SK-N-SH treated with all-trans-retinoic acid at 6 μM for 48 hours (cell line): ENCODE results near the gene CT45A7.
"Not testable (repeated sequence)": the region's sequence is repeated elsewhere in the genome, so short reads cannot be mapped to it uniquely, and the experiment has no call there.

Experiments used
- ARNTL ChIP-seq: fragments of 450-650 bp; formaldehyde crosslinking; IDR thresholded peaks from 2 replicates; pipeline ENCODE4 v1.5.0; 2020; ENCODE audit warnings: low read depth, mild to moderate bottlenecking, moderate library complexity, borderline replicate concordance
- GLIS3 ChIP-seq: fragments of 250-450 bp; sonication (Bioruptor Pico); IDR thresholded peaks from 2 replicates; pipeline ENCODE4 v1.5.0; 2020; ENCODE audit warnings: mild to moderate bottlenecking, moderate library complexity
- RARB ChIP-seq: fragments of 250-450 bp; sonication (Bioruptor Pico); IDR thresholded peaks from 2 replicates; pipeline ENCODE4 v1.8.0; 2021; ENCODE audit warnings: mild to moderate bottlenecking, moderate library complexity
- SNAI2 ChIP-seq: fragments of 250-450 bp; sonication (Bioruptor Pico); IDR thresholded peaks from 2 replicates; pipeline ENCODE4 v1.5.0; 2020; ENCODE audit warnings: mild to moderate bottlenecking, moderate library complexity
- TCF4 ChIP-seq: fragments of 250-450 bp; sonication (Bioruptor Pico); IDR thresholded peaks from 2 replicates; pipeline ENCODE4 v1.8.0; 2021; ENCODE audit warnings: mild to moderate bottlenecking, moderate library complexity, borderline replicate concordance
- ZFP30 ChIP-seq: fragments of 450-650 bp; formaldehyde crosslinking; IDR thresholded peaks from 2 replicates; pipeline ENCODE4 v1.5.0; 2022; ENCODE audit warnings: mild to moderate bottlenecking, moderate library complexity
- ZNF565 ChIP-seq: fragments of 450-650 bp; formaldehyde crosslinking; conservative IDR thresholded peaks from 2 replicates; pipeline ENCODE4 v1.5.0; 2020; ENCODE audit warnings: low read depth, mild to moderate bottlenecking, moderate library complexity
- TF ChIP-seq, protein P1 (sequence below): fragments of 250-450 bp; sonication (Bioruptor Pico); IDR thresholded peaks from 2 replicates; pipeline ENCODE4 v1.8.0; 2020; ENCODE audit warnings: mild to moderate bottlenecking, moderate library complexity, borderline replicate concordance

DNA sequence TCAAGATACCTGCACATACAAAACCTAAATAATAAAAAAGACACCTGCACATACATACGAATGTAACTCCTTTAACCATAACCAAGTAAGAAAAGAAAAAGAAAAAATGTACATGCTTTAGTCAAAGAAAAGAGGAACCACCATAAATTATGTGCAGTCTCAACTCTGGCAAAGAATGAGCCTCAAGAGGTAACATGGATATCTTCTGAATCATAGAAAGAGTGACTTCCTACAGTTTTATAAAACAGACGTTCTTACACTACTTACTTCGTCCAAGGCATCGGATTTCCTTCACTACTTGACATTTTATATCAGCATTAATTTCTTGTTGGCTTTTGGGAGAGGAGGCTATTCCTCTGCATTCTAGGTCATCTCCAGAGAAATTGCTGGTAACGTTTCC is 45.7 kb upstream of the CT45A7 start:
- TF ChIP-seq ARNTL (CRISPR knock-in tag); ZFP30 (CRISPR knock-in tag); ZNF565; RARB (CRISPR knock-in tag); SNAI2; TCF4 (CRISPR knock-in tag); GLIS3 (CRISPR knock-in tag): not testable (repeated sequence)
- TF ChIP-seq, protein P1, sequence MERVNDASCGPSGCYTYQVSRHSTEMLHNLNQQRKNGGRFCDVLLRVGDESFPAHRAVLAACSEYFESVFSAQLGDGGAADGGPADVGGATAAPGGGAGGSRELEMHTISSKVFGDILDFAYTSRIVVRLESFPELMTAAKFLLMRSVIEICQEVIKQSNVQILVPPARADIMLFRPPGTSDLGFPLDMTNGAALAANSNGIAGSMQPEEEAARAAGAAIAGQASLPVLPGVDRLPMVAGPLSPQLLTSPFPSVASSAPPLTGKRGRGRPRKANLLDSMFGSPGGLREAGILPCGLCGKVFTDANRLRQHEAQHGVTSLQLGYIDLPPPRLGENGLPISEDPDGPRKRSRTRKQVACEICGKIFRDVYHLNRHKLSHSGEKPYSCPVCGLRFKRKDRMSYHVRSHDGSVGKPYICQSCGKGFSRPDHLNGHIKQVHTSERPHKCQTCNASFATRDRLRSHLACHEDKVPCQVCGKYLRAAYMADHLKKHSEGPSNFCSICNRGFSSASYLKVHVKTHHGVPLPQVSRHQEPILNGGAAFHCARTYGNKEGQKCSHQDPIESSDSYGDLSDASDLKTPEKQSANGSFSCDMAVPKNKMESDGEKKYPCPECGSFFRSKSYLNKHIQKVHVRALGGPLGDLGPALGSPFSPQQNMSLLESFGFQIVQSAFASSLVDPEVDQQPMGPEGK (CRISPR knock-in tag), result not testable (repeated sequence)
